Activated CD8-positive, alpha-beta memory T cell treated with anti-CD3 and anti-CD28 coated beads for 4 hours (primary cell): ENCODE data around the gene ARAP1.
A peak's percentile ranks its signal among the peaks of the same experiment; 100 is the strongest.

Source experiments
- DNase-seq, 2 donors: peaks; one replicate each; pipeline ENCODE4 v3.0.0-alpha.2; 2020; ENCODE audit warnings: low read depth in 2 of 2

Gene ARAP1

GRCh38 chr11:72704028-72704782 lies 48.0 kb downstream of the ARAP1 start:
- DNase-seq = no peak

- no peak for DNase-seq
These were observed 48.8 kb downstream of the ARAP1 start for GRCh38 chr11:72703267-72704008.

DNA sequence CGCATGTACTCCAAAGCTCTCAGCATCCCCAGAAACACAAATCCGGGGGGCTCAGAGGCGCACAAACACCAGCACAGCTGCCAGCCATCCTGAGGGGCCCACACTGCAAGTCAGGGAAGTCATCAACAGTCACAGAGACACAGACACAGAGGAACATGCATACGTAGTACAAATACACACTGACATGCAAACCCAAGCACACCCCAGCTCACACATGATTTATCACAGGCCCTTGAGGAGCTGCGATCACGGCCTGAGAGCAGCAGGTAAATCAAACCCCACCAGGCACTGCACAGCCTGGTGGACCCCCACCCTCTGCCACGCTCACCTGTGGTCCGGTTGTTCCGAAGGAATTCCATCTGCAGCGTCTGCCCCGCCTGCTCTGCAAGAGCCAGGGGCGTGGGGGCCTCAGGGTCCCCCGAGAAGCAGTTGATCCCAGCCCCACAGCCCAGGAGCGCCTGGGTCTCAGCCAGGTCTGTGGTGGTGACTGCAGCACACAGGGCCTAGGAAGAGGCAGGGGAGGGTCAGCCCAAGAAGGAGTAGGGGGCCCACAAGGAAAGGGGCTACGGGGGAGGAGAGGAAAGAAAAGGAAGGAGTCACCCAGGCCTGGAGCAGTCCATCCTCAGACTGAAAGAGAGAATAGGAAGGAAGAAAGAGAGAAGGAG lies 49.5 kb downstream of the ARAP1 start:
- no peak for DNase-seq

DNA sequence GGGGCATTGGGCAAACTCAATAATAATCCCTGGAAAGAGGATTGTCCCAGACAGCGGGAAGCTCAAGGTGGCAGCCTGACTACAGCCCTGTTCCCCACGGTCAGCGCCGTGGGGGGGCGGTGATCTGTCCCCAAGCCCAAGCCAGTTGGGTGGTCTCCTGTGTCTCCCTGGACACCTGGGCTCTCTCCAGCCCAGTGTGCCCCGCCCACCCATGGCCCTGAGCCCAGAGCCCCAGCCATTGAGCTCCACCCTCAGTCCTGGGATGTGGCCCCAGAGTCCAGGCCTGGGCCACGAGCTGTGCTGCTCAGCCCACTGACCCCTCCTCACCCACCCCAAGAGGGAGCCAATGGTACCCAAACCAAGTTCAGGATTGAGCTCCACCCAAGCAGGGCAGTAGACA lies 50.1 kb downstream of the ARAP1 start:
- no peak for DNase-seq

- no peak for DNase-seq
These were observed 50.7 kb downstream of the ARAP1 start for GRCh38 chr11:72701466-72701865.

DNA sequence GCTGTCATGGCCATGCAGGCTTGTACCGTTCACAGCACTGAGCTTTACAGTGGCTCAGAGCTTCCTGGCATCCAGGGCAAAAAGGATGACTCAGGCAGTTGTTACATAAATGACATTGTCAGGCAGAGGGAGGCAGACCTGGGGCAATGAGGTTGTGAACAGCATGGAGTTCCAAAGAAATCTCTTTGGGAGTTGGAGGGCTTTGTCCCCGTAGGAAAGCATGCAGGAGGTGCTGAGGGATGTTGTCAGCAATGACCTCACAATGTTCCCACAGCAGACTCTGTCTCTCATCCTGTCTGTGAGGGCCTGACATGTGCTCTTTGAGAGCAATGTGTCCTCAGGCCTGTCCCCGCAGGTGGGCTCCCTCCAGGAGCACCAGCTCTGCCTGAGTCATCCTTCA lies 52.1 kb downstream of the ARAP1 start:
- no peak for DNase-seq

GRCh38 chr11:72697814-72698213 lies 54.4 kb downstream of the ARAP1 start:
- no peak for DNase-seq

DNA sequence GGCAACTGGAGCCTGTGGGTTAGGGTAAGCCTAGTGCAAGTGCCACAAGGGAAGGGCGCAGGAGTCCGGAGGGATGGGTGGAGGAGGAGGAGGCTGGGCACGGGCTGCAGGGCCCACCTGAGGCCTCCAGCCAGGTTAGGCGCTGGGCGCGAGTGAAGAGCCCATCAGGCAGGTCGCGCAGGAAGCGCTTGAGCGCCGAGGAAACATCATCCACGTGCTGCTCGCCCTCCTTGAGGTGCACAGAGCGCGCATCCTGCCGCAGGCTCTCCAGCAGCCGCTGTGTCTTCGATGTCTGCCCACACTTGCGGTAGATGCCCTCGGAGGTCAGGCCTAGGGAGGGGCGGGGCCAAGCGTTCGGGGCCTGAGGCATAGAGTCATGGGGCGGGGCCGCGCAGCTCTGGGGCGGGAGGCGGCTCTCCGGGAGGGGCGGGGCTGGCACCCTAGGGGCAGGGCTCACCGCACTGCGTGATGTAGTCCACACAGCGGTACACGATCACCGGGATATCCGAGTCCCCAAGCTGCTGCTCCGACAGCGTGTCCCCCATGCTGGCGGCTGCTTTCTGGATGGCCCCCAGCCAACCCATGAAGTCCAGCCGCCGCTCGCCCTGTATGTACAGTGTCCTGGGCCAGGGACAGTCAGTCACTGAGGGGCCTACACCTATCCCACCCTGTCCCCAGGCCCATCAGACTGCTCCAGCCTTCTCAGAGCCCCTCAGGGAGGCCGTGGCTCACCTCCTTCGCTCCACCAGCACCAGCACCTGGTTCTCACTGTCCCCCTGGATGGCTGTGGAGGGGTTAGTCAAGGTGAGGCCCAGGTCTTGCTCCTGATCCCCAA lies 55.1 kb downstream of the ARAP1 start:
- DNase-seq = no peak

- DNase-seq = no peak
These were observed 56.9 kb downstream of the ARAP1 start for GRCh38 chr11:72695354-72695753.

GRCh38 chr11:72693271-72693968 lies 58.8 kb downstream of the ARAP1 start:
- DNase-seq = no peak

DNA sequence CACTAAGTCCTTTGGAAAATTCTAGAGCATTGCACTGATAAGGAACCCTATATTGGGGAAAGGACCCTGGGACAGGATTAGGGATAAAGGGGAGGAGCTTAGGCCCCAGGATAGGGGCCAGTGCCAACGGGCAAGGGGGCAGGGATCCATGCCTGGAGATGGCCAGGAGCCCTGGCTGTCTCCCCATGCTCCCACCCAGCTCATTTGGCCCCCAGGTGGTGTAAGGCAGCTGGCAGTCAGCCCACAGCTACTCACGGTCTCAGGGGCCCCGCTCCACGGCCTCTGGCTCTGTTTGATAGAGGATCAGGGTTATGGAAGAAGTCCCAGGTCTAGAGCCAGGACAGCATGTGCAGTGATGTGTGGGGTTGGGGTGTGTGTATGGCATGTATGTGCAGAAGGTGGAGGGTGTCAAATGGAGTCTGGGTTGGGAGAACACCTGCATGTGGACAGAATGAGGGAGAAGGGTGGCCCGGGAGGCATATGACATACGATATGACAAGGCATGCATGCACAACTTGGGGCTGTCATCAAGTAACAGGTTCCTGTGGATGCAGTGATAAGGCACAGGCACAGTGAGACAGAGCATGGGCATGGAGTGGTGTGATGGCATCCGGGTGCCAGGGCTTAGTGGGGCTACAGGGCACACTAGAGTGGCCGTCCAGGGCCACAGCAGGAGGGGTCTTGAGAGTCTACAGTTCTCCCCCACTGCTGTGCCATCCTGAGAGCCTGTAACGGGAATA lies 59.5 kb downstream of the ARAP1 start:
- no peak for DNase-seq

- DNase-seq = no peak
These were observed 62.0 kb downstream of the ARAP1 start for GRCh38 chr11:72690166-72690565.

DNA sequence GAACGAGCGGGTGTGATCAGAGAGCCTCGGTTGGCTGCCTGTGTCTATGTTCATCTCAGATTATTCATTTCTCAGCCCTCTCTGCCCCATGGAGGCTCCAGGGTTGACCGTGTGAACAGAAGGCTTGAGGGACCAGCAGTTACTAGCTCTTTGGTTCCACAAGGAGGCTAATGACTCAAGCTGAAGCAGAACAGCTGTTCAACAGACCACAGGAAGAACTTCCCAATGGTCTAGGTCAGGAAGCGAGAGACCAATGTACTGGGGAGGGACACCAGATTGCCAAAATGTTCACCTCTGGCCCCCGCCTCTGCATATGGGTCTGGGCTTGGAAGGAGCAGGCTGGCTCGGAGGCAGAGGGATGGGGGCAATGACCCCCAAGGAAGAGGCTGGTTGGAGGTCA lies 63.3 kb downstream of the ARAP1 start:
- DNase-seq = no peak

GRCh38 chr11:72688486-72688885 lies 63.7 kb downstream of the ARAP1 start:
- no peak for DNase-seq

- DNase-seq = no peak
These were observed 64.9 kb downstream of the ARAP1 start for GRCh38 chr11:72687326-72687725.

DNA sequence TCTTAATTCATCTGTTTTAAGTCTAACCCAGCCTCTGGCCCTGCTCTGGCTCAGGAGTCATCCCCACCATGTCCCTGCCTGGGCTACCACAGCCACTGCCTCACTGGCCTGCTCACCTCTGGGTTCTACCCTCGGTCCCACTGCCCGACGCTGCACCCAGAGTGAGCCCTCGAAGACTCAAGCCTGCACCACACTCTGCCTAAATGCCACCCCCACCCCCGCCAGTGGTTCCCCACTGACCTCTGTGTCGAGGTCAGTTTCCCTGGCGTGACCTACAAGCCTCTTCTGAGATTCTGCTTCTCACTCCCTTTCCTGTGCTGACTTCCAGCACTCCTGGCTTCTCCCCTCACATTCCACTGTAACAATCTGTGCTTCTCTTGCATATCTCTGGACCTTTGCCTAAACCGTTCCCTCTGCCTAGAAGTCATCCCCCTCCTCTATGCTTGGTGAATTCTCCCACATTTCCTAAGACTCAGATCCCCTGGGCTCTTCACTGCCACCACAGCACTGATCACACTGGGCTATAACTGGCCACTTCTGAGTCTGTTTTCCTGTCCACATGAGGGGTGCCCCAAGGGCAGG lies 65.5 kb downstream of the ARAP1 start:
- no peak for DNase-seq

GRCh38 chr11:72685560-72686480 lies 66.4 kb downstream of the ARAP1 start:
- peak in 1 of 2 donors; percentile 21 for DNase-seq

GRCh38 chr11:72684236-72684912 lies 67.8 kb downstream of the ARAP1 start:
- DNase-seq = no peak
